Cardiac septum (tissue), 1 donor: ENCODE data around the gene DGKZ. TPM values are rescaled to one million over a fixed set of nuclear protein-coding genes. Genes with fewer than 3 reads are reported as not detected.

Experiments used
- DNase-seq: peaks from one replicate; pipeline ENCODE4 v3.0.0-alpha.2; 2020; ENCODE audit warnings: low spot score
- intact Hi-C: fragments of 100-400 bp; cut with DNase I; formaldehyde crosslinking; loops from one replicate; pipeline ENCODE4 v1.14.0; 2022
- total RNA-seq: library from RNA; stranded (reverse); fragmentation: NEBNext Ultra II Directional; extraction: Animal tissue kit (Norgen Biotek cat#: 25700); gene quantifications from one replicate; pipeline ENCODE4 v1.2.1, GENCODE V29; 2021
- donor health status: DM: no; HTN: no; CAD: no.

DGKZ gene
- total RNA-seq, 1 donor from 2014 or later: 66.8 TPM

- intact Hi-C loops: no loop called here
- no peak for DNase-seq
Observed at GRCh38 chr11:46319074-46319453, 28.2 kb upstream of the DGKZ start.

- intact Hi-C loops: no loop called here
- no peak for DNase-seq
Observed at GRCh38 chr11:46321757-46322156, 25.5 kb upstream of the DGKZ start.

- no peak for DNase-seq
- intact Hi-C loops: no loop called here
Observed at GRCh38 chr11:46322759-46323158, 24.5 kb upstream of the DGKZ start.

- intact Hi-C loops: no loop called here
- DNase-seq: no peak
Observed at GRCh38 chr11:46326813-46327416, 20.3 kb upstream of the DGKZ start.

- intact Hi-C loops: no loop called here
- DNase-seq: no peak
Observed at GRCh38 chr11:46327829-46328228, 19.4 kb upstream of the DGKZ start.

GRCh38 chr11:46330154-46330553, 17.1 kb upstream of the DGKZ start:
- no peak for DNase-seq
- intact Hi-C loops: no loop called here

- intact Hi-C loops: no loop called here
- no peak for DNase-seq
Observed at GRCh38 chr11:46330563-46331281, 16.5 kb upstream of the DGKZ start.

- intact Hi-C loops: no loop called here
- no peak for DNase-seq
Observed at GRCh38 chr11:46331282-46331984, 15.8 kb upstream of the DGKZ start.

GRCh38 chr11:46332093-46332567, 15.1 kb upstream of the DGKZ start:
- DNase-seq: no peak
- intact Hi-C loops: no loop called here

GRCh38 chr11:46332568-46333393, 14.5 kb upstream of the DGKZ start:
- intact Hi-C loops: no loop called here
- no peak for DNase-seq

GRCh38 chr11:46333394-46333947, 13.8 kb upstream of the DGKZ start:
- intact Hi-C loops: no loop called here
- no peak for DNase-seq

- intact Hi-C loops: no loop called here
- DNase-seq: no peak
Observed at GRCh38 chr11:46334211-46334610, 13.1 kb upstream of the DGKZ start.

- no peak for DNase-seq
- intact Hi-C loops: no loop called here
Observed at GRCh38 chr11:46335271-46335670, 12.0 kb upstream of the DGKZ start.

GRCh38 chr11:46335890-46336562, 11.2 kb upstream of the DGKZ start:
- intact Hi-C loops: no loop called here
- DNase-seq: no peak

- intact Hi-C loops: no loop called here
- DNase-seq: no peak
Observed at GRCh38 chr11:46336563-46337180, 10.6 kb upstream of the DGKZ start.

- intact Hi-C loops: no loop called here
- DNase-seq: no peak
Observed at GRCh38 chr11:46337626-46338345, 9.5 kb upstream of the DGKZ start.

GRCh38 chr11:46338636-46338987, 8.7 kb upstream of the DGKZ start:
- intact Hi-C loops: no loop called here
- DNase-seq: no peak

- DNase-seq: no peak
Observed at GRCh38 chr11:46338988-46339666, 8.1 kb upstream of the DGKZ start.

More at GRCh38 chr11:46338988-46339666, 8.1 kb upstream of the DGKZ start:
- intact Hi-C loops: no loop called here
